CD4-positive, alpha-beta memory T cell (primary cell): ENCODE results near the gene SRBD1. TPM values are rescaled to one million over a fixed set of nuclear protein-coding genes. Genes with fewer than 3 reads are reported as not detected.
A peak's percentile ranks its signal among the peaks of the same experiment; 100 is the strongest.

Experiments used
- CTCF ChIA-PET: fragments of 350-600 bp; sonication (Branson Sonifier 250); formaldehyde crosslinking; loops from one replicate; lab custom pipeline; 2021; ENCODE audit warnings: inconsistent platforms; ENCODE audit not compliant: partially characterized antibody; lab: Charles Lee
- POLR2A ChIA-PET: fragments of 350-600 bp; sonication (Branson Sonifier 250); formaldehyde crosslinking; loops from one replicate; lab custom pipeline; 2021; ENCODE audit not compliant: partially characterized antibody; lab: Charles Lee
- DNase-seq, 5 donors: peaks; one replicate each; pipeline versions ENCODE4 v3.0.0 to v3.0.0-alpha.2; 2020 to 2022; ENCODE audit warnings: mixed read lengths in 1 of 5
- H3K27ac ChIP-seq: one replicate; pipeline ENCODE4 v1.7.0; 2013; ENCODE audit warnings: low read depth, low read length
- H3K27me3 ChIP-seq: 2 replicates; pipeline ENCODE4 v1.7.0; 2013; ENCODE audit warnings: mild to moderate bottlenecking, low read length, moderate library complexity; ENCODE audit not compliant: insufficient read depth
- H3K36me3 ChIP-seq: 2 replicates; pipeline ENCODE4 v1.7.0; 2013; ENCODE audit warnings: mild to moderate bottlenecking, low read length, moderate library complexity; ENCODE audit not compliant: insufficient read depth
- H3K4me1 ChIP-seq: 2 replicates; pipeline ENCODE4 v1.7.0; 2013; ENCODE audit warnings: mild to moderate bottlenecking, low read length, moderate library complexity; ENCODE audit not compliant: insufficient read depth
- H3K4me3 ChIP-seq, 2 donors: one replicate each; pipeline ENCODE4 v1.7.0; 2013; ENCODE audit warnings: low read length in 2 of 2, mild to moderate bottlenecking in 1 of 2
- H3K9me3 ChIP-seq, 2 donors: one replicate each; pipeline ENCODE4 v1.7.0; 2013; ENCODE audit warnings: low read length in 2 of 2, control low read depth in 1 of 2; ENCODE audit not compliant: control insufficient read depth in 1 of 2
- H3K27ac Mint-ChIP-seq, 7 donors: one replicate each; pipeline ENCODE4 v1.8.0; 2020 to 2021; ENCODE audit warnings: mixed read lengths in 7 of 7, mild to moderate bottlenecking in 6 of 7, inconsistent platforms in 3 of 7, moderate library complexity in 3 of 7
- H3K27me3 Mint-ChIP-seq, 2 donors: one replicate each; pipeline ENCODE4 v1.8.0; 2020 to 2021; ENCODE audit warnings: mixed read lengths in 2 of 2
- H3K36me3 Mint-ChIP-seq, 2 donors: one replicate each; pipeline ENCODE4 v1.8.0; 2020 to 2021; ENCODE audit warnings: mixed read lengths in 2 of 2, inconsistent platforms in 1 of 2, mild to moderate bottlenecking in 1 of 2
- H3K4me1 Mint-ChIP-seq, 4 donors: one replicate each; pipeline ENCODE4 v1.8.0; 2020 to 2021; ENCODE audit warnings: mixed read lengths in 4 of 4, mild to moderate bottlenecking in 1 of 4
- H3K4me3 Mint-ChIP-seq, 8 donors: one replicate each; pipeline ENCODE4 v1.8.0; 2020 to 2021; ENCODE audit warnings: mixed read lengths in 8 of 8, mild to moderate bottlenecking in 7 of 8, moderate library complexity in 6 of 8, inconsistent platforms in 3 of 8
- H3K9me3 Mint-ChIP-seq, 8 donors: one replicate each; pipeline ENCODE4 v1.8.0; 2020 to 2021; ENCODE audit warnings: mixed read lengths in 8 of 8, mild to moderate bottlenecking in 5 of 8, inconsistent platforms in 3 of 8, moderate library complexity in 1 of 8
- intact Hi-C: fragments of 100-400 bp; cut with micrococcal nuclease; formaldehyde crosslinking; loops from one replicate; pipeline ENCODE4 v1.15.1; 2023
- polyA plus RNA-seq, 2 donors: library from polyadenylated mRNA; unstranded; fragments of 300-500 nt; fragmentation: Illumina TruSeq; gene quantifications; one replicate each; pipeline ENCODE4 v1.2.3, GENCODE V29; 2021
- total RNA-seq, 2 experiments: library from RNA; stranded (reverse); gene quantifications; one replicate each; pipeline ENCODE4 v1.2.3, GENCODE V29; 2021

The SRBD1 gene
- total and polyA plus RNA-seq, 4 experiments from 2014 or later, result 10.0 to 23.7 (median 17.3) TPM

DNA sequence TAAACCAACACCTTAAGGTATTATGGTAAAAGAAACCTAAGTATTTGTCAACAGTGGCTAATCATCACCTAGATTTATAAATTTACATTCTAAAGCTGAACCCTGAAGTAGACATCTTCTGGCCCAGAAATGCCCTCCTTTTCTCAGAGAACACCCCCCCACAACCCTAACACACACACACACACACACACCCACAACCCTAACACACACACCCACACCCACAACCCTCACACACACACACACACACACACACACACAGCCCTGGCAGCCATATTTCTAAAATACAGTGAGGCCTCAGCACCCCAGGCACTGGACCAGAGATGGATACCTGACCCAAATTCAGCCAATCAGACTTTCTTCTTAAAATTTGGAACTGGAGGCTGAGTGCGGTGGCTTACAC is 14.3 kb downstream of the SRBD1 start:
- ChIA-PET CTCF (interaction anchor here (1.0 to 1.3 kb wide), 2 partner anchors 17 to 29 kb away, joined by 3 read pairs; no protein-coding TSS in a partner anchor), POLR2A (no interaction called here)
- Mint-ChIP-seq H3K27ac (peak overlapping the region in 2 of 7 donors; percentile 67), H3K27me3 (no peaks in the 10 kb centered on the region), H3K4me3 (no peak overlapping the region), H3K36me3 (peaks cover 63 to 72% of the 10 kb centered on the region in 2 donors), H3K9me3 (no peaks in the 10 kb centered on the region), H3K4me1 (peaks cover 0 to 11% (median 4%) of the 10 kb centered on the region in 4 donors)
- Histone ChIP-seq H3K4me1 (no peaks in the 10 kb centered on the region), H3K36me3 (peaks cover 19% of the 10 kb centered on the region), H3K27ac (no peak overlapping the region), H3K4me3 (no peak overlapping the region), H3K9me3 (no peaks in the 10 kb centered on the region), H3K27me3 (no peaks in the 10 kb centered on the region)
- intact Hi-C loops, result no loop called here
- DNase-seq, result no peak

DNA sequence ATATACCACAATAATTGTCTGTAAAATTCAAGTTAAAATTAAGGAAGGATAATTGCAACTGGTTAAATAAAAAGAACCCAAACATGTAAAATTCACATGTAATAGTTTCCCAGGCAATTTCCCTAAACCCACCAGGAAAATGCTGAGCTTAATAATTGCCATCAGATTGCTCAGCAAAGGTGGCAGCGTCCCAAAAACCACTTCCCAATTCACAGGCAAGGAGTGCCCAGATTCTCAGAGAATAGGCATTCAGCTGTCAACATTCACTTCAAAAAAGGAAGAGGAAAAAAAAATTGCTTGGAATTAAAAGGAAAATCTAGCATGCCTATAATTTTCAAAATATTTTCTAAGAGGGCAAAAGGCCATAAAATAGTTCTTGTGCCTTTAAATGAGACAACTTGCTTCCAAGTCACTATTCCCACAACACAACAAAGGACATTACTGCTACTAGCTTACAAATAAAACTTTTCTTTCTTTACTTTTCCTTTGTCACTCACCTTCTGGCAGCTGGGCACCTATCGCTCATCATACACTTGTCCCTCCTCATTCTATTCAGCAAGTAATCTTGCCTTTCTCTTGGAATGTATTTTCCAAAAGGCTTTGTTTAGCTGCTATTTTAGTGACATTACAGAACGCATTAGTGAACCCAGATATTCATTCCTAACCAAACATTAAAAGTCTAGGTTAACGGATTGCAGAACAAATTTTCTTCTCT is 15.2 kb downstream of the SRBD1 start:
- H3K27me3 Mint-ChIP-seq, result no peaks in the 10 kb centered on the region
- no peak overlapping the region for H3K27ac Mint-ChIP-seq
- Histone ChIP-seq H3K9me3 (no peaks in the 10 kb centered on the region), H3K4me1 (no peaks in the 10 kb centered on the region), H3K27ac (no peak overlapping the region), H3K27me3 (no peaks in the 10 kb centered on the region), H3K36me3 (peaks cover 19% of the 10 kb centered on the region), H3K4me3 (no peak overlapping the region)
- H3K36me3 Mint-ChIP-seq, result peaks cover 62 to 74% of the 10 kb centered on the region in 2 donors
- peaks cover 0 to 18% (median 4%) of the 10 kb centered on the region in 4 donors for H3K4me1 Mint-ChIP-seq
- no peak for DNase-seq
- intact Hi-C loops, result no loop called here
- no peak overlapping the region for H3K4me3 Mint-ChIP-seq
- H3K9me3 Mint-ChIP-seq, result no peaks in the 10 kb centered on the region
- CTCF ChIA-PET, result no interaction called here
- POLR2A ChIA-PET, result no interaction called here

DNA sequence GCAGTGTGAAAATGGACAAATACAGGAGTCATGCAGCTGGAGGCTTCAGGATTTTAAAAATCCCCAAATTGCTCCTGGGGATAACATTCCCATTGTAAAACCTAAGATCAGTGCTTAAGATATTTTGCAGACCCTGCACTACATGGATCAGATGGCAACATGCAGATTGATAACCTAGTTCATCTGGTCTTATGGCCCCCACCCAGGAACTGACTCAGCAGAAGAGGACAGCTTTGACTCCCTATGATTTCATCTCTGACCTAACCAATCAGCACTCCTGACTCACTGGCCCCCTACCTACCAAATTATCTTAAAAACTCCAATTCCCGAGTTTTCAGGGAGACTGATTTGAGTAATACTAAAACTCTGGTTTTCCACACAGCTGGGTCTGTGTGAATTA is 20.0 kb downstream of the SRBD1 start:
- H3K27ac ChIP-seq, result no peak overlapping the region
- H3K27ac Mint-ChIP-seq, result no peak overlapping the region
- H3K36me3 Mint-ChIP-seq, result peaks cover 28 to 38% of the 10 kb centered on the region in 2 donors

DNA sequence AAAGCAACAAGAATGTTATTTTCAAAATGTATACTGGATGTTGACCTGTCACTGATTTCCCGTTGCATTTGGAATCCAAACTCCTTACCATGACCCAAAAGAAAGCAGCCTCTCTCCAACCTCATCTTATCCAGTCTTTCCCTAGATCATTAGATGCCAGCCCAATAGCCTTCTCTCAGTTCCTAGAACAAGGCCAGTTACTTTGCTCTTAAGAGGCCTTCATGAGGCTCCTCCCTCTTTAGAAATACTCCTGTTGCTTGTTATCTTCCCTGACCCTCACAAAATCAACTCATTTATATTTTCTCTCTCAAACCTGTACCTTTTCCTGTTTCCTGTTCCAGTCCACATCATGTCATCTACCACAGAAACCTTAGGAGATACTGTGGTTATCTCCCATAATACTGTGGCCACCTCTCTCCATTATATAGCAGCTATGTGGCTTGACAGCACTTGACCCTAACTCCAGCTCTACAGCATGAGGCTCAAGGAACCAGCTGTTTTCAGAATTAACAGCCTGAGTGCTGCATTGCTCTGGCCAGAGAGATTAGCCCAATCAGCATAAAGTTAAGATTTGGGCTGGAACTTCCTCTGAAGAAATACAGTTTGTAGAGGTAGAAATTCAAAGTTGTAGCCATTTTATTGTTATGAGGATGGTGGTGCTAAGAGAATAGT is 22.8 kb downstream of the SRBD1 start:
- Histone ChIP-seq H3K9me3 (no peaks in the 10 kb centered on the region), H3K36me3 (no peaks in the 10 kb centered on the region), H3K27me3 (no peaks in the 10 kb centered on the region), H3K27ac (no peak overlapping the region), H3K4me1 (peaks cover 14% of the 10 kb centered on the region), H3K4me3 (no peak overlapping the region)
- no peak for DNase-seq
- peaks cover 18 to 36% (median 21%) of the 10 kb centered on the region in 4 donors for H3K4me1 Mint-ChIP-seq
- peak overlapping the region in 1 of 8 donors; percentile 10 for H3K4me3 Mint-ChIP-seq
- POLR2A ChIA-PET, result no interaction called here
- CTCF ChIA-PET, result interaction anchor here (1.6 kb wide), 1 partner anchor 192 kb away, joined by 3 read pairs; no protein-coding TSS in a partner anchor
- H3K9me3 Mint-ChIP-seq, result no peaks in the 10 kb centered on the region
- H3K36me3 Mint-ChIP-seq, result peaks cover 18 to 21% of the 10 kb centered on the region in 2 donors
- intact Hi-C loops, result no loop called here
- H3K27ac Mint-ChIP-seq, result peak overlapping the region in 6 of 7 donors; percentile 0 to 63 (median 14)
- H3K27me3 Mint-ChIP-seq, result no peaks in the 10 kb centered on the region

More for the DNA sequence above, 20.0 kb downstream of the SRBD1 start:
- Mint-ChIP-seq H3K27me3 (no peaks in the 10 kb centered on the region), H3K9me3 (no peaks in the 10 kb centered on the region), H3K4me3 (no peak overlapping the region), H3K4me1 (peaks cover 18 to 36% (median 23%) of the 10 kb centered on the region in 4 donors)
- intact Hi-C loops, result no loop called here
- Histone ChIP-seq H3K4me3 (no peak overlapping the region), H3K36me3 (no peaks in the 10 kb centered on the region), H3K4me1 (peaks cover 14% of the 10 kb centered on the region), H3K9me3 (no peaks in the 10 kb centered on the region), H3K27me3 (no peaks in the 10 kb centered on the region)
- ChIA-PET POLR2A (no interaction called here), CTCF (no interaction called here)
- no peak for DNase-seq

DNA sequence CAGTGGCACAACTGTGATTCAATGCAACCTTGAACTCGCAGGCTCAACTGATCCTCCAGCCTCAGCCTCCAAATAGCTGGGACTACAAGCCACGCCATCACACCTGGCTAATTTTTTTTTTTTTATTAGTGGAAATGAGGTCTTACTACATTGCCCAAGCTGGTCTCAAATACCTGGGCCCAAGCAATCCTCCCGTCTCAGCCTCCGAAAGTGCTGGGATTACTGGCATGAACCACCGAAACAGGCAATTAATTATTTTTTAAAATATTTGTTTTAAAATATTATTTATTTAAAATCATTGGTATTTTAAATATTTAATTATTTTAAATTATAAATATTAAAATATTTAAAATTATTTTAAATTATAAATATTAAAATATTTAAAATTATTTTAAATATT is 24.5 kb downstream of the SRBD1 start:
- POLR2A ChIA-PET, result no interaction called here
- CTCF ChIA-PET, result interaction anchor here (1.1 to 2.1 kb wide), 3 partner anchors 13 to 24 kb away, joined by 4 to 10 read pairs (median 5); partner anchors contain the start of gene SRBD1

DNA sequence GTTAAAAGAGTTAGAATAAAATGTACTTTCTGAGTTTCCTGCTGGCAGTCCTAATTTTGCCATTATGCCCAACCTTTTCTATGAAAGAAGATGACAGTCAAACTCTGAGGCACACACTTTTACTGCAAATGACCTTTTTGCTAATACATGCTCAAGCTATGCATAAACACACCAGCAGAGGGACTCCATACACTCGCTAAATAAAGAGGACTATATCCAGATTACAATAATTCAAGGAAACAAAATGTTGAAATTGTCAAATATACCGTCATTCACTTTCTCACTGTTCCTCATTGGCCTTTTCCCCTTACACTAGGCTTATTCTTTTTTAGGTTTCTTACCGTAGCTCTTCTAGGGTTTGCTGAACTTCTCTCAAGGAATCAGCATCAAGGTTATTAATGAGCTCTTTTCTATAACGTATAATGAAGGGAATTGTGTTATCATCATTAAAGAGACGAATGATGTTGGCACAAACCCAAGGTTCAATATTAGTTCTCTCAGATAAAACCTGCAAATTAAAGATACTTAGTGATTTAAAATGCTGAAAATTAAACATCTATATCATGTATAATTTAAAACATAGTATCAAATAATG is 25.7 kb downstream of the SRBD1 start:
- Mint-ChIP-seq H3K9me3 (no peaks in the 10 kb centered on the region), H3K4me3 (no peak overlapping the region), H3K27me3 (no peaks in the 10 kb centered on the region), H3K27ac (peak overlapping the region in 1 of 7 donors; percentile 10), H3K36me3 (peaks cover 16% of the 10 kb centered on the region in 2 donors), H3K4me1 (peaks cover 16 to 22% (median 20%) of the 10 kb centered on the region in 4 donors)
- Histone ChIP-seq H3K27me3 (no peaks in the 10 kb centered on the region), H3K9me3 (no peaks in the 10 kb centered on the region), H3K27ac (no peak overlapping the region), H3K4me3 (no peak overlapping the region), H3K36me3 (no peaks in the 10 kb centered on the region), H3K4me1 (peaks cover 14% of the 10 kb centered on the region)
- intact Hi-C loops, result no loop called here
- ChIA-PET CTCF (interaction anchor here (0.9 to 2.1 kb wide), 6 partner anchors 9 to 64 kb away, joined by 3 to 10 read pairs (median 4); partner anchors contain the start of gene SRBD1), POLR2A (no interaction called here)
- peak in 3 of 5 donors; percentile 6 to 13 (median 9) for DNase-seq

More for the DNA sequence above, 24.5 kb downstream of the SRBD1 start:
- no peaks in the 10 kb centered on the region for H3K9me3 ChIP-seq
- intact Hi-C loops, result no loop called here
- Mint-ChIP-seq H3K4me3 (no peak overlapping the region), H3K27ac (no peak overlapping the region), H3K27me3 (no peaks in the 10 kb centered on the region), H3K4me1 (peaks cover 18 to 29% (median 20%) of the 10 kb centered on the region in 4 donors), H3K9me3 (no peaks in the 10 kb centered on the region), H3K36me3 (peaks cover 16 to 17% of the 10 kb centered on the region in 2 donors)
- H3K4me1 ChIP-seq, result peaks cover 14% of the 10 kb centered on the region
- no peaks in the 10 kb centered on the region for H3K27me3 ChIP-seq
- H3K36me3 ChIP-seq, result no peaks in the 10 kb centered on the region
- H3K27ac ChIP-seq, result no peak overlapping the region
- no peak for DNase-seq
- no peak overlapping the region for H3K4me3 ChIP-seq

DNA sequence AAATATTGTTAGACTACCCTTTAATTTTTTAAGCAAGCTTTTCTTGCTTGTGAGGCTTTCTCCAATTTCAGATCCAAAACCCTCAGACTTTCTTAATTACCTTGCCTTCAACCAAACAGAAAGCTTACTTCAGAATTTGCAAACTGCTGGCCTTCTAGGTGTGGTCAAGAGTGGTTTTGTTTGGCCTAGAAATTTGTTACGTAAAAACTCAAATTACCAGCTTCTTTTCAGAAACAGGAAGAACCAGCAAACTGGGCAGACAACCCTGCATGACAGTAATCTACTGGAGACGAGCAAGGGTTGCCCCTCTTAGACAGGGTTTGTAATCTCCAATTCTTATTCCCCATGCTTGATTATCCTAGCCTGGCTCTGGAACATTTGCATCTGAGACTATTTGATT is 27.1 kb downstream of the SRBD1 start:
- intact Hi-C loops, result no loop called here
- Mint-ChIP-seq H3K9me3 (no peaks in the 10 kb centered on the region), H3K4me1 (peaks cover 13 to 15% (median 14%) of the 10 kb centered on the region in 4 donors), H3K27me3 (no peaks in the 10 kb centered on the region), H3K36me3 (peaks cover 13 to 14% of the 10 kb centered on the region in 2 donors), H3K4me3 (no peak overlapping the region), H3K27ac (no peak overlapping the region)
- Histone ChIP-seq H3K4me3 (no peak overlapping the region), H3K36me3 (no peaks in the 10 kb centered on the region), H3K4me1 (peaks cover 14% of the 10 kb centered on the region), H3K27ac (no peak overlapping the region), H3K27me3 (no peaks in the 10 kb centered on the region), H3K9me3 (no peaks in the 10 kb centered on the region)
- POLR2A ChIA-PET, result no interaction called here
- no peak for DNase-seq
- CTCF ChIA-PET, result no interaction called here
